Mucosa of rectum (tissue), 2 donors: ENCODE data around the gene UBE2H.
A peak's percentile ranks its signal among the peaks of the same experiment; 100 is the strongest.

Experiments
- H3K27ac ChIP-seq, 2 donors: one replicate each; pipeline ENCODE4 v1.7.0; 2013; ENCODE audit warnings: inconsistent platforms in 2 of 2, low read depth in 2 of 2, low read length in 2 of 2
- H3K27me3 ChIP-seq, 2 donors: one replicate each; pipeline ENCODE4 v1.7.0; 2013; ENCODE audit warnings: low read length in 2 of 2; ENCODE audit not compliant: control insufficient read depth in 2 of 2, insufficient read depth in 2 of 2
- H3K36me3 ChIP-seq, 2 donors: one replicate each; pipeline ENCODE4 v1.7.0; 2013; ENCODE audit warnings: low read length in 2 of 2; ENCODE audit not compliant: control insufficient read depth in 2 of 2, insufficient read depth in 2 of 2
- H3K4me1 ChIP-seq, 2 donors: one replicate each; pipeline ENCODE4 v1.7.0; 2013; ENCODE audit warnings: low read length in 2 of 2, mild to moderate bottlenecking in 1 of 2; ENCODE audit not compliant: control insufficient read depth in 2 of 2, insufficient read depth in 2 of 2
- H3K4me3 ChIP-seq, 2 donors: one replicate each; pipeline ENCODE4 v1.7.0; 2013; ENCODE audit warnings: low read length in 2 of 2
- H3K9ac ChIP-seq, 2 donors: one replicate each; pipeline ENCODE4 v1.7.0; 2013; ENCODE audit warnings: low read length in 2 of 2, low read depth in 1 of 2, mild to moderate bottlenecking in 1 of 2
- H3K9me3 ChIP-seq, 2 donors: one replicate each; pipeline ENCODE4 v1.7.0; 2013; ENCODE audit warnings: low read length in 2 of 2; ENCODE audit not compliant: control insufficient read depth in 2 of 2
- donor health status: healthy.
- donor health status: Normal muscosa, but diverticular disease.

The UBE2H gene

GRCh38 chr7:129911790-129912189, 41.0 kb downstream of the UBE2H start:
- no peaks in the 10 kb centered on the region for H3K27me3 ChIP-seq
- H3K9ac ChIP-seq: no peak overlapping the region
- H3K4me3 ChIP-seq: no peak overlapping the region
- no peaks in the 10 kb centered on the region for H3K36me3 ChIP-seq
- H3K4me1 ChIP-seq: peaks cover 7 to 16% of the 10 kb centered on the region in 2 donors
- no peaks in the 10 kb centered on the region for H3K9me3 ChIP-seq
- no peak overlapping the region for H3K27ac ChIP-seq

DNA sequence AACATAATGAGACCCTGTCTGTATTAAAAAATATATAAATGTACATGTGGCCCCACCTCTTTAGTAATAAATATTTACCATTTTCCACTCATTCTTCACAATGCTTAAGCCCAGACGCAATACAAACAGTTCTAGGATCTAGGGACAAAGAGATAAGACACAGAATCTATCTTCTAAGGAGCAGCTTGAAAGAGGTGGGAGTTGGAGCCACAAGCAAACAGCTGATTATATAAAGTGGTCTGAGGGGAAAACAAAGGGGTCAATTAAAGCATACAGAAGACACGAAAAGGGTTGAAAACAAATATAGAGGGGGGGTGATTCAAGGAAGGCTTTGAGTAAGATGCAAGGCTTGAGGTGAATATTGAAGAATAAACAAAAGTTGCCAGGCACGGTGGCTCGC, 43.1 kb downstream of the UBE2H start:
- Histone ChIP-seq H3K4me3 (no peak overlapping the region), H3K27ac (no peak overlapping the region), H3K9me3 (no peaks in the 10 kb centered on the region), H3K4me1 (peaks cover 4 to 10% of the 10 kb centered on the region in 2 donors), H3K36me3 (no peaks in the 10 kb centered on the region), H3K9ac (no peak overlapping the region), H3K27me3 (no peaks in the 10 kb centered on the region)

DNA sequence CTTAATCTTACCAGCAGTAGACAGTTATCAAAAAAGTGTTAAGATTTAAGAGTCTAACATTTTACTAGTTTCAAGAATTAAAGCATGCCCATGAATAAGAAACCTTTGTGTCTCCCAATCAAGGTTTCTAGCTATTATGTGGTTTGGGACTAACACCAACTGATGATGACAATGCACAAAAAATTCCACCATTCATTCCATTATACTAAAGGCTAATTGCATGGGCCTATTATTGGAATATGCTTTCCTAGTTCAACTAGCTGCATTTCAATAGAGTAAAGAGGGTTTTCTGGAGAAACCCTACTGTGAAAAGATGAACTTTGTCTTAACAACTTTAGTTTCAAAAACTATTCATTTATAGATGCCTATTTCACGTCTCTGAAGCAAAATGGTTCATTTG, 44.6 kb downstream of the UBE2H start:
- Histone ChIP-seq H3K4me1 (peaks cover 4 to 10% of the 10 kb centered on the region in 2 donors), H3K27ac (no peak overlapping the region), H3K36me3 (peaks cover 0 to 3% of the 10 kb centered on the region in 2 donors), H3K4me3 (no peak overlapping the region), H3K9me3 (no peaks in the 10 kb centered on the region), H3K9ac (no peak overlapping the region), H3K27me3 (no peaks in the 10 kb centered on the region)

DNA sequence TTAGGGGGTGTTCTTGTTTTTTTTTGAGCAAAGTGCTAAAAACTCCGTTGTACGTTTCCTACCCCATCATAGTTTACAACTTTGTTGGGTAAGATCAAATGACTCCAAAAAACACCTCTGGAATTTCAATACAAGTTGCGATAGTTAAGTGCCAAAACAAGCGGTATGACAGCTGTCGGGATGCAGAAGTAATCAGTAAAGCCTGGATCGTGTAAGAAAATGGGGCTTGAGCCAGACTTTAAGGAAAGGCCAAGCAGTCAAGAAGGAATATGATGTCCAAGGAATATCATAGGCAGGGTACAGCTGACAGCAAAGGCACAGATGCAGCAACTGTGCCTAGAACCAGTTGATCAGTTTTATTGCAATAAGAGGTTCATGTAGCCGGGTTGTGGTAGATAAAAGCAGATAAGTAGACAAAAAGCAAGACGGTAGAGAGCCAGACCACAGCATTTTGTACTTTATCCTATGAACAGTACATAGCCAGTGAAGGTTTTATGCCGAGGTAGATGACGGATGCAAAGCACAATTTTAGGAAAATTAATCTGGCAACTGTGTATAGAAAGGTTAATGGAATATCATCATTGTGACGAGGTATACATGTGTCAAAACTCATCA, 45.5 kb downstream of the UBE2H start:
- peak overlapping the region in 1 of 2 donors; percentile 61 for H3K27ac ChIP-seq
- H3K4me1 ChIP-seq: peaks cover 4 to 10% of the 10 kb centered on the region in 2 donors

GRCh38 chr7:129906700-129907099, 46.1 kb downstream of the UBE2H start:
- no peak overlapping the region for H3K4me3 ChIP-seq
- peak overlapping the region in 1 of 2 donors; percentile 61 for H3K27ac ChIP-seq
- H3K27me3 ChIP-seq: no peaks in the 10 kb centered on the region
- H3K9ac ChIP-seq: no peak overlapping the region
- H3K36me3 ChIP-seq: peaks cover 2 to 6% of the 10 kb centered on the region in 2 donors
- no peaks in the 10 kb centered on the region for H3K9me3 ChIP-seq
- H3K4me1 ChIP-seq: peaks cover 4 to 10% of the 10 kb centered on the region in 2 donors

More for the DNA sequence above, 45.5 kb downstream of the UBE2H start:
- Histone ChIP-seq H3K9me3 (no peaks in the 10 kb centered on the region), H3K27me3 (no peaks in the 10 kb centered on the region), H3K9ac (no peak overlapping the region), H3K4me3 (no peak overlapping the region), H3K36me3 (peaks cover 2 to 6% of the 10 kb centered on the region in 2 donors)

- Histone ChIP-seq H3K4me1 (peaks cover 4 to 10% of the 10 kb centered on the region in 2 donors), H3K9ac (no peak overlapping the region), H3K9me3 (no peaks in the 10 kb centered on the region), H3K4me3 (no peak overlapping the region), H3K27me3 (no peaks in the 10 kb centered on the region), H3K27ac (no peak overlapping the region), H3K36me3 (peaks cover 7 to 10% of the 10 kb centered on the region in 2 donors)
Measured at GRCh38 chr7:129903935-129904334, 48.8 kb downstream of the UBE2H start.

DNA sequence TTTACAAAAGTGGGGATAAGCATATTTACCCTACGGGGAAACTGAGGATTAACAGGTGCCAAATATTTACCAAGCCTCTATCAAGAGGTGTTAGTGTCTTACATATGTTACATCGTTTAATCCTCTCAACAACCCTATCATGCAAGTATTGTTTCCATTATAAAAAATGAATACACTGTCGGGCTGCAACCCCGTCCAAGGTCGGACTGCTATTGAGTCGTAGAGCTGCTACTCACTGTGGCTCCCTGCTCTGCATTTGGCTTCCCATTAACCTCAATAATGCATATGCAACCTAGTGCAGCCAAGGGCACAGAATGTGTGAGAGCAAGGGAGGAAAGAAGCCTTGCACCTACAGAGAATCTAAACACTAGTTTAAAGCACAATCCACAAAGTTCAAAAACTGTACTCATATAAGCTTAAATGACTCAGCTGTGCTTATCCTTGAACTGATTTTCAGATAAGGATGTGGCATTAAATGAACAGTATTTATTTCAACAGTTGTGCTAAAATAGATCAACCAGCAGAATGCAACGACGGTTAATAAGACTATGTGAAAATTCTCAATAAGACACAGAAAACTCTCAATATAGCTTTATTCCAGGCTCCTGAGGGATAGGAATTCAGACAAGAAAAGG, 49.9 kb downstream of the UBE2H start:
- Histone ChIP-seq H3K27ac (no peak overlapping the region), H3K36me3 (peaks cover 7 to 10% of the 10 kb centered on the region in 2 donors), H3K9ac (no peak overlapping the region), H3K27me3 (no peaks in the 10 kb centered on the region), H3K4me3 (no peak overlapping the region), H3K4me1 (peaks cover 4 to 10% of the 10 kb centered on the region in 2 donors), H3K9me3 (no peaks in the 10 kb centered on the region)

GRCh38 chr7:129898502-129899160, 54.1 kb downstream of the UBE2H start:
- Histone ChIP-seq H3K4me1 (no peaks in the 10 kb centered on the region), H3K9me3 (no peaks in the 10 kb centered on the region), H3K9ac (no peak overlapping the region), H3K27ac (no peak overlapping the region), H3K36me3 (peaks cover 7 to 9% of the 10 kb centered on the region in 2 donors), H3K4me3 (no peak overlapping the region), H3K27me3 (no peaks in the 10 kb centered on the region)

GRCh38 chr7:129898007-129898406, 54.8 kb downstream of the UBE2H start:
- H3K36me3 ChIP-seq: peaks cover 7% of the 10 kb centered on the region in 2 donors
- H3K4me1 ChIP-seq: no peaks in the 10 kb centered on the region
- H3K27ac ChIP-seq: no peak overlapping the region
- no peak overlapping the region for H3K4me3 ChIP-seq
- H3K9ac ChIP-seq: no peak overlapping the region
- H3K9me3 ChIP-seq: no peaks in the 10 kb centered on the region
- H3K27me3 ChIP-seq: no peaks in the 10 kb centered on the region
